ENCODE measurements around the gene ERCC6.

ERCC6 gene

DNA sequence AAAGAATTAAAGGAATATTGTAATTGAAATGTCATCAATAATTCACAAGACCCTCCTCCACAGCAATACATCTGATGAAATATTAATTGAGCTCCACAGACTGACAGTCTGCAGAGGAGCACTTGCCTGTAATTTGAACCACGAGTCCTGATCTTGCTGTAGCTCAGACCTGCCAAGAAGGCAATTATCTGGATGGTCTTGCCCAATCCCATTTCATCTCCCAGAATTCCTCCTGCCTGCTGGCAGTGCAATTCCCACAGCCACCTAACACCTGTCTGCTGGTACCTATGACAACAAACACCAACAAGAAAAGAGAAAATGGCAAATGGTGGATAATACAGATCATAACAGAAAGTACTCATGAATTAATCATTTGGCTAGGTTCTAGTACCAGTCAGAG, 38.5 kb downstream of the ERCC6 start:
- Histone ChIP-seq H3K9ac (ENCODE audit: low read length) (no peak overlapping the region), H3K36me3 (ENCODE audit: control insufficient read depth, insufficient read depth, low read length) (no peaks in the 10 kb centered on the region), H3K4me1 (ENCODE audit: control insufficient read depth, insufficient read depth, low read length) (no peaks in the 10 kb centered on the region), H3K27me3 (ENCODE audit: control insufficient read depth, insufficient read depth, low read length) (no peaks in the 10 kb centered on the region), H3K4me3 (ENCODE audit: low read length) (no peak overlapping the region), H3K27ac (ENCODE audit: low read depth, low read length) (no peak overlapping the region)

- no peak overlapping the region for H3K27ac ChIP-seq (ENCODE audit: low read depth, low read length)
- no peak overlapping the region for H3K4me3 ChIP-seq (ENCODE audit: low read length)
- H3K4me1 ChIP-seq (ENCODE audit: control insufficient read depth, insufficient read depth, low read length): no peaks in the 10 kb centered on the region
- no peaks in the 10 kb centered on the region for H3K36me3 ChIP-seq (ENCODE audit: control insufficient read depth, insufficient read depth, low read length)
- H3K27me3 ChIP-seq (ENCODE audit: control insufficient read depth, insufficient read depth, low read length): no peaks in the 10 kb centered on the region
- H3K9ac ChIP-seq (ENCODE audit: low read length): no peak overlapping the region
These were observed 39.5 kb downstream of the ERCC6 start for GRCh38 chr10:49499305-49499851.

DNA sequence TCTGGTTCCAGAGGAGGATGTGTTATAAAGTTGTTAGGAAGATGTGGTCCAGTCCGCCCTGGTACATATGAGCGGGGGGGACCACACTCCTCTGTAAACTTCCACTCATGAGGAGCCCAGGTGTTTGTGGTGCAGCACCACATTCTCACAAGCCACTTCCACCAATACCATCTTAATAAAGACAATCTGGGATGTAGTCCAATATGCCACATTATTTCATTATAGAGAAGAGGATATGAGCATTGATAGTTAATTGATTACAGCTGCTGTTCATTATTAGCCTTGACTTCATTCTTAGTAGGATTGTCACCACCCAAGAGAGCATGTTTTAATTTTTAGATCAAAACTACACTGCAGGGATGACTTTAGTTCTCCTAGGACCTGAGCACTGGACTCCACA, 40.5 kb downstream of the ERCC6 start:
- H3K4me1 ChIP-seq (ENCODE audit: control insufficient read depth, insufficient read depth, low read length): no peaks in the 10 kb centered on the region
- no peaks in the 10 kb centered on the region for H3K36me3 ChIP-seq (ENCODE audit: control insufficient read depth, insufficient read depth, low read length)
- H3K27ac ChIP-seq (ENCODE audit: low read depth, low read length): no peak overlapping the region
- no peak overlapping the region for H3K9ac ChIP-seq (ENCODE audit: low read length)
- H3K27me3 ChIP-seq (ENCODE audit: control insufficient read depth, insufficient read depth, low read length): no peaks in the 10 kb centered on the region
- H3K4me3 ChIP-seq (ENCODE audit: low read length): no peak overlapping the region

- H3K4me3 ChIP-seq (ENCODE audit: low read length): no peak overlapping the region
- no peaks in the 10 kb centered on the region for H3K27me3 ChIP-seq (ENCODE audit: control insufficient read depth, insufficient read depth, low read length)
- no peaks in the 10 kb centered on the region for H3K36me3 ChIP-seq (ENCODE audit: control insufficient read depth, insufficient read depth, low read length)
- H3K4me1 ChIP-seq (ENCODE audit: control insufficient read depth, insufficient read depth, low read length): no peaks in the 10 kb centered on the region
- H3K27ac ChIP-seq (ENCODE audit: low read depth, low read length): no peak overlapping the region
- H3K9ac ChIP-seq (ENCODE audit: low read length): no peak overlapping the region
These were observed 41.6 kb downstream of the ERCC6 start for GRCh38 chr10:49497358-49497757.

DNA sequence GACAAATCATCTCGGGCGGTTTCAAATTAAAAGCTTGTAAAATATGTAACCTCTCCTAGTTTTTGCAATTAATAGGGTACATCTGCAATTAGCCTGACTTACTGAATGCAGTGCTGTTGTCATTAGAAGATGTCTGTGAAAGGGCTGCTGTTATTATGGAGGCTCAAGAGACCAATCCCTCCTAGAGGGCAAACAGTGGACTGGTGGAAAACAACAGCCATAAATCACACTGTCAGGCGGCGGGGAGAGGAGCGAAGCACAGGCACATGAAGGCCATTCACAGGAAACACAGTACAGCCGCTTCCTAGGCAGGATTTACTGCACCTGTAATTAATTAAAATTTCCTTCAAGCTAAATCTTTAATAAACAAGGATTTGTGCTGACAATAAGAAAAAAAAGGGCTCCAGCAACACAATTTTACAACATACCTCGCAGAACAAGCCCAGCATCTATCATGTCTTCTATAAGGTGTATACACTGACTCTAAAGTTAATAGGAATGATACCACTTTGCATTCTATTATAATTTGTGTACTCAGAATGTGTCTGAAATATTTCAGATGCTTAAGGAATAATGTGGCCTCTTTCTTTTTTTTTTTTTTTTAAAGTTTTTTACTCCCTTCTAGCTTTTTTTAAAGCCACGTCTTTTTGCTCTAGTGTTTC, 50.7 kb downstream of the ERCC6 start:
- H3K27ac ChIP-seq (ENCODE audit: low read depth, low read length): no peak overlapping the region
- no peaks in the 10 kb centered on the region for H3K27me3 ChIP-seq (ENCODE audit: control insufficient read depth, insufficient read depth, low read length)
- H3K4me1 ChIP-seq (ENCODE audit: control insufficient read depth, insufficient read depth, low read length): no peaks in the 10 kb centered on the region
- H3K36me3 ChIP-seq (ENCODE audit: control insufficient read depth, insufficient read depth, low read length): peaks cover 1% of the 10 kb centered on the region
- no peak overlapping the region for H3K9ac ChIP-seq (ENCODE audit: low read length)
- no peak overlapping the region for H3K4me3 ChIP-seq (ENCODE audit: low read length)

DNA sequence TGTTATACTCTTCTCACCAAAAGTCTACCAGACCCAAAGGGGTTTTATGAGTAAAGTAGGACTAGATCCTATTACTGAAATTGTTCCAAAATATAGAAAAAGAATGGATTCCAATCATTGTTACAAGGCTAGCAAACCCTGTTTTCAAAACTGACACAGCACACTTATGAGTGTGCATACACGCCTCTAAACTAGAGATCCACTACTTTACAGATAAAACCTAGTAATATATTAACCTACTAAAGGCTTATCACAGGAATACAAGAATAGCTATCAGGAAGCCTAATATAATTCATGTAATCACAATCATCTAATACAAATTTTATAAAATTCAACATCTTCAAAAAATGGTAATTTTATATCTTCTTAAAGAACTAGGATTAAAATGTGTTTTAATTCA, 52.2 kb downstream of the ERCC6 start:
- no peaks in the 10 kb centered on the region for H3K27me3 ChIP-seq (ENCODE audit: control insufficient read depth, insufficient read depth, low read length)
- H3K36me3 ChIP-seq (ENCODE audit: control insufficient read depth, insufficient read depth, low read length): peaks cover 3% of the 10 kb centered on the region
- no peak overlapping the region for H3K9ac ChIP-seq (ENCODE audit: low read length)
- H3K27ac ChIP-seq (ENCODE audit: low read depth, low read length): no peak overlapping the region
- no peaks in the 10 kb centered on the region for H3K4me1 ChIP-seq (ENCODE audit: control insufficient read depth, insufficient read depth, low read length)
- H3K4me3 ChIP-seq (ENCODE audit: low read length): no peak overlapping the region

DNA sequence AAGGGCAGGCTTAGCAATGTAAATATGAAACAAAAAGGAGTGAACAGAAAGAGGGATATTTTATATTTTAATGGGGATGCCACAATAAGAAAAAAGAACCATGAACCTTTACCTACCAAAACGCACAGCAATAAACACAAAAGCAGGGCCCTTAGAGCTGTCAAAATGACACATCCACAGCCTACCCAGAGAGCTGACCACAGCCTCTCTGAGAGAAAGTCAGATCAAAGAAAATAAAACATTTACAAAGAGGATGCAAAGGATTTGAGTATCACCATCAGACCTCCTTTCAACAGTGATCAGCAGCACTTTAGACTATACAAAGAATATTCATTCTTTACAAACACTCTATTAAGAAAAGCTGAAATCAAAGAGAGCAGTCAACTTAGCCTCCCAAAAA, 52.9 kb downstream of the ERCC6 start:
- no peaks in the 10 kb centered on the region for H3K27me3 ChIP-seq (ENCODE audit: control insufficient read depth, insufficient read depth, low read length)
- H3K9ac ChIP-seq (ENCODE audit: low read length): no peak overlapping the region
- peaks cover 3% of the 10 kb centered on the region for H3K36me3 ChIP-seq (ENCODE audit: control insufficient read depth, insufficient read depth, low read length)
- H3K4me3 ChIP-seq (ENCODE audit: low read length): no peak overlapping the region
- no peaks in the 10 kb centered on the region for H3K4me1 ChIP-seq (ENCODE audit: control insufficient read depth, insufficient read depth, low read length)
- no peak overlapping the region for H3K27ac ChIP-seq (ENCODE audit: low read depth, low read length)

GRCh38 chr10:49484486-49485235, 54.3 kb downstream of the ERCC6 start:
- Histone ChIP-seq H3K4me1 (ENCODE audit: control insufficient read depth, insufficient read depth, low read length) (no peaks in the 10 kb centered on the region), H3K27me3 (ENCODE audit: control insufficient read depth, insufficient read depth, low read length) (no peaks in the 10 kb centered on the region), H3K4me3 (ENCODE audit: low read length) (no peak overlapping the region), H3K9ac (ENCODE audit: low read length) (no peak overlapping the region), H3K27ac (ENCODE audit: low read depth, low read length) (no peak overlapping the region), H3K36me3 (ENCODE audit: control insufficient read depth, insufficient read depth, low read length) (peaks cover 3% of the 10 kb centered on the region)

DNA sequence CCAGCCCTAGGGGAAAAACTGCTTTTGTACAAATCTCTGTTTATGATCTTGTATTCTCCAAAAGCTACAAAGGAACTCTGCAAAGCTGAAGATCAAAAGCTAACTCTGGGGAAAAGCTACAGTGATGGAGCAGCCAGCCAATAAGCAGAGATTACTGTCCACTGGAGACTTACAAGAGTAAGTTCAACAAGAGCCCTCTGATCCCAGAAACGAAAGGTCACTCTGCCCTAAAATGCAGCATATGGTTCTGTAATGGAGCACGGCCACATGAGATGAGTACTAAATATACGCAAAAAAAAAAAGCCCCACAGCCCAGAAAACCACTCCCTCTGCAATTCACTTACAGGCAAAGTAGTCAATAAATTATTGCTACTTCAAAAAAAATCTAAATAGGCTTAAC, 60.1 kb downstream of the ERCC6 start:
- Histone ChIP-seq H3K36me3 (ENCODE audit: control insufficient read depth, insufficient read depth, low read length) (peaks cover 16% of the 10 kb centered on the region), H3K4me1 (ENCODE audit: control insufficient read depth, insufficient read depth, low read length) (no peaks in the 10 kb centered on the region), H3K4me3 (ENCODE audit: low read length) (no peak overlapping the region), H3K27me3 (ENCODE audit: control insufficient read depth, insufficient read depth, low read length) (no peaks in the 10 kb centered on the region), H3K9ac (ENCODE audit: low read length) (no peak overlapping the region), H3K27ac (ENCODE audit: low read depth, low read length) (no peak overlapping the region)

- no peak overlapping the region for H3K9ac ChIP-seq (ENCODE audit: low read length)
- peaks cover 15% of the 10 kb centered on the region for H3K36me3 ChIP-seq (ENCODE audit: control insufficient read depth, insufficient read depth, low read length)
- H3K27ac ChIP-seq (ENCODE audit: low read depth, low read length): no peak overlapping the region
- no peaks in the 10 kb centered on the region for H3K4me1 ChIP-seq (ENCODE audit: control insufficient read depth, insufficient read depth, low read length)
- no peak overlapping the region for H3K4me3 ChIP-seq (ENCODE audit: low read length)
- no peaks in the 10 kb centered on the region for H3K27me3 ChIP-seq (ENCODE audit: control insufficient read depth, insufficient read depth, low read length)
These were observed 64.0 kb downstream of the ERCC6 start for GRCh38 chr10:49474901-49475300.

GRCh38 chr10:49471532-49471931, 67.4 kb downstream of the ERCC6 start:
- no peaks in the 10 kb centered on the region for H3K27me3 ChIP-seq (ENCODE audit: control insufficient read depth, insufficient read depth, low read length)
- no peak overlapping the region for H3K27ac ChIP-seq (ENCODE audit: low read depth, low read length)
- H3K4me3 ChIP-seq (ENCODE audit: low read length): no peak overlapping the region
- no peaks in the 10 kb centered on the region for H3K4me1 ChIP-seq (ENCODE audit: control insufficient read depth, insufficient read depth, low read length)
- peaks cover 10% of the 10 kb centered on the region for H3K36me3 ChIP-seq (ENCODE audit: control insufficient read depth, insufficient read depth, low read length)
- no peak overlapping the region for H3K9ac ChIP-seq (ENCODE audit: low read length)

DNA sequence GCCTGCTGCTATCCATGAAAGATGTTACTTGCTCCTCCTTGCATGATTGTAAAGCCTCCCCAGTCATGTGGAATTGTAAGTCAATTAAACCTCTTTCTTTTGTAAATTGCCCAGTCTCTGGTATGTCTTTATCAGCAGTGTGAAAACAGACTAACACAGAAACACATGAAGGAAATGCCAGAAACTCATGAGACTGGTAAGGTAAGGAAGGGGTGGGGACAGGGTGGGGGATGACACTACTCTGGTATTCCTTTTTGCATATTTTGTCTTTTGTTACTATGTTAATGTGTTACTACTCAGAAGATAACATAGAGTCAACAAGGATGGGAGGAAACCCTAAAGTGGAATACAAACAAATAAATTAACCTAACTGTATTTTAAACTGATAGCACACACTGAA, 73.2 kb downstream of the ERCC6 start:
- no peaks in the 10 kb centered on the region for H3K27me3 ChIP-seq (ENCODE audit: control insufficient read depth, insufficient read depth, low read length)
- H3K36me3 ChIP-seq (ENCODE audit: control insufficient read depth, insufficient read depth, low read length): peaks cover 4% of the 10 kb centered on the region
- no peaks in the 10 kb centered on the region for H3K4me1 ChIP-seq (ENCODE audit: control insufficient read depth, insufficient read depth, low read length)
- H3K27ac ChIP-seq (ENCODE audit: low read depth, low read length): no peak overlapping the region
- no peak overlapping the region for H3K9ac ChIP-seq (ENCODE audit: low read length)
- no peak overlapping the region for H3K4me3 ChIP-seq (ENCODE audit: low read length)
